ENCODE measurements around the gene TNFRSF1B. TPM values are rescaled to one million over a fixed set of nuclear protein-coding genes. Genes with fewer than 3 reads are reported as not detected.
A peak's percentile ranks its signal among the peaks of the same experiment; 100 is the strongest.

The TNFRSF1B gene
- total RNA-seq, 3 donors from 2014 or later (not counting 1 experiment from before 2014, with no cell fraction given): 152 to 173 (median 172) TPM

GRCh38 chr1:12176298-12177118 is 9.7 kb downstream of the TNFRSF1B start:
- H3K27me3 Mint-ChIP-seq (ENCODE audit: low read depth in 2 of 2): no peaks in the 10 kb centered on the region
- ATAC-seq (no peak), DNase-seq (no peak)
- H3K4me1 Mint-ChIP-seq: peaks cover 79 to 97% of the 10 kb centered on the region in 2 donors
- TF ChIP-seq, protein P1, sequence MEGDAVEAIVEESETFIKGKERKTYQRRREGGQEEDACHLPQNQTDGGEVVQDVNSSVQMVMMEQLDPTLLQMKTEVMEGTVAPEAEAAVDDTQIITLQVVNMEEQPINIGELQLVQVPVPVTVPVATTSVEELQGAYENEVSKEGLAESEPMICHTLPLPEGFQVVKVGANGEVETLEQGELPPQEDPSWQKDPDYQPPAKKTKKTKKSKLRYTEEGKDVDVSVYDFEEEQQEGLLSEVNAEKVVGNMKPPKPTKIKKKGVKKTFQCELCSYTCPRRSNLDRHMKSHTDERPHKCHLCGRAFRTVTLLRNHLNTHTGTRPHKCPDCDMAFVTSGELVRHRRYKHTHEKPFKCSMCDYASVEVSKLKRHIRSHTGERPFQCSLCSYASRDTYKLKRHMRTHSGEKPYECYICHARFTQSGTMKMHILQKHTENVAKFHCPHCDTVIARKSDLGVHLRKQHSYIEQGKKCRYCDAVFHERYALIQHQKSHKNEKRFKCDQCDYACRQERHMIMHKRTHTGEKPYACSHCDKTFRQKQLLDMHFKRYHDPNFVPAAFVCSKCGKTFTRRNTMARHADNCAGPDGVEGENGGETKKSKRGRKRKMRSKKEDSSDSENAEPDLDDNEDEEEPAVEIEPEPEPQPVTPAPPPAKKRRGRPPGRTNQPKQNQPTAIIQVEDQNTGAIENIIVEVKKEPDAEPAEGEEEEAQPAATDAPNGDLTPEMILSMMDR (IDR thresholded peaks at IDR 0.05): no peak
- peak overlapping the region; percentile 99 for H3K27ac Mint-ChIP-seq
- H3K9me3 Mint-ChIP-seq: no peaks in the 10 kb centered on the region
- peaks cover 2% of the 10 kb centered on the region for H3K36me3 Mint-ChIP-seq
- Histone ChIP-seq H3K27me3 (ENCODE audit: control insufficient read depth, insufficient read depth, low read length) (no peaks in the 10 kb centered on the region), H3K4me3 (ENCODE audit: low read length) (no peak overlapping the region), H3K27ac (ENCODE audit: low read length) (peak overlapping the region; percentile 94), H3K36me3 (ENCODE audit: control insufficient read depth, insufficient read depth, low read length) (peaks cover 21% of the 10 kb centered on the region), H3K4me1 (ENCODE audit: control insufficient read depth, insufficient read depth, low read length) (peaks cover 100% of the 10 kb centered on the region), H3K9me3 (ENCODE audit: control insufficient read depth, insufficient read depth, low read length) (no peaks in the 10 kb centered on the region)
- intact Hi-C loops (cut with micrococcal nuclease): loop anchor here (10.0 kb wide), 1 partner anchor 258 kb away; no protein-coding TSS in a partner anchor
- H3K4me3 Mint-ChIP-seq: peak overlapping the region; percentile 54
- 76% methylated on average over 6 of the region's 6 CpGs for WGBS (ENCODE audit: insufficient coverage)

- Histone ChIP-seq H3K4me3 (ENCODE audit: low read length) (peak overlapping the region; percentile 0), H3K9me3 (ENCODE audit: control insufficient read depth, insufficient read depth, low read length) (no peaks in the 10 kb centered on the region), H3K4me1 (ENCODE audit: control insufficient read depth, insufficient read depth, low read length) (peaks cover 100% of the 10 kb centered on the region), H3K36me3 (ENCODE audit: control insufficient read depth, insufficient read depth, low read length) (peaks cover 26% of the 10 kb centered on the region), H3K27me3 (ENCODE audit: control insufficient read depth, insufficient read depth, low read length) (no peaks in the 10 kb centered on the region), H3K27ac (ENCODE audit: low read length) (peak overlapping the region; percentile 94)
- Mint-ChIP-seq H3K4me3 (peak overlapping the region; percentile 87), H3K36me3 (no peaks in the 10 kb centered on the region), H3K27ac (peak overlapping the region; percentile 99), H3K4me1 (peaks cover 76 to 97% of the 10 kb centered on the region in 2 donors), H3K9me3 (no peaks in the 10 kb centered on the region), H3K27me3 (ENCODE audit: low read depth in 2 of 2) (no peaks in the 10 kb centered on the region)
- intact Hi-C loops (cut with micrococcal nuclease): loop anchor here (10.0 kb wide), 1 partner anchor 257 kb away; no protein-coding TSS in a partner anchor
- TF ChIP-seq, protein P1 (IDR thresholded peaks at IDR 0.05): no peak
- no peak for DNase-seq
- peak in 2 of 3 donors; percentile 0 for ATAC-seq
- WGBS (ENCODE audit: insufficient coverage): 69% methylated on average over 24 of the region's 24 CpGs
These were observed 10.6 kb downstream of the TNFRSF1B start for GRCh38 chr1:12177156-12177998.

DNA sequence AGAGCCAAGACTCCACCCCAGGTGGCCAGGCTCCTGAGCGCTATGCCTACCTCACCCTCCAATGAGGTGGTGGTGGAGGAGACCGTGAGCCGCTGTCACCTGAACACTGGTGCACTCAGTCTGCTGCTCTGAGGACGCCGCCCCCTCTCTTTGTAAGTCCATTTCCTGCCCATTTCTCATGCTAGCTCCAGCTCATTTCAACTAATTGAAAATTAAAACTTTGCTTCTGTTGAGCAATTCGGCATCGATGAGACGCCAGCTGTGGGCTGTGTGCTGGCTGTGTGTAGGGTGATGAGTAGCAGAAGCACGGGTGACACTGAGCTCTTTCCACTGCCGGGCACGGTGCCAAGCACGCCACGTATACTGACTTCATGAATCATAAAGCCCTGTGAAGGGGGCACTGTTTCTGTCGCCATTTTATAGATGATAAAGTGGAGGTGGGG is 11.2 kb downstream of the TNFRSF1B start:
- Histone ChIP-seq H3K4me3 (ENCODE audit: low read length) (peak overlapping the region; percentile 0), H3K36me3 (ENCODE audit: control insufficient read depth, insufficient read depth, low read length) (peaks cover 26% of the 10 kb centered on the region), H3K4me1 (ENCODE audit: control insufficient read depth, insufficient read depth, low read length) (peaks cover 100% of the 10 kb centered on the region), H3K27ac (ENCODE audit: low read length) (peak overlapping the region; percentile 94), H3K9me3 (ENCODE audit: control insufficient read depth, insufficient read depth, low read length) (no peaks in the 10 kb centered on the region), H3K27me3 (ENCODE audit: control insufficient read depth, insufficient read depth, low read length) (no peaks in the 10 kb centered on the region)
- WGBS (ENCODE audit: insufficient coverage): 30% methylated on average over 14 of the region's 14 CpGs
- Mint-ChIP-seq H3K9me3 (no peaks in the 10 kb centered on the region), H3K27ac (peak overlapping the region; percentile 99), H3K4me3 (peak overlapping the region; percentile 87), H3K36me3 (no peaks in the 10 kb centered on the region), H3K4me1 (peaks cover 76 to 97% of the 10 kb centered on the region in 2 donors), H3K27me3 (ENCODE audit: low read depth in 2 of 2) (no peaks in the 10 kb centered on the region)
- intact Hi-C loops (cut with micrococcal nuclease): loop anchor here (1.0 to 10.0 kb wide), 4 partner anchors 21 to 257 kb away; no protein-coding TSS in a partner anchor
- peak; percentile 90 to 96 for DNase-seq
- TF ChIP-seq, protein P1 (IDR thresholded peaks at IDR 0.05): no peak
- peak; percentile 48 to 64 (median 52) for ATAC-seq
